SK-N-SH (cell line): Measurements from ENCODE around the gene TRMT10B. TPM values are rescaled to one million over a fixed set of nuclear protein-coding genes. Genes with fewer than 3 reads are reported as not detected.

Source experiments
- CTCF ChIA-PET: fragments of 300-600, 350-600 bp; formaldehyde crosslinking; extraction: SDS; loops from one replicate; lab custom pipeline; 2021; lab: Yijun Ruan, JAX
- POLR2A ChIA-PET: fragments of 350-600 bp; sonication (Branson Sonifier 250); formaldehyde crosslinking; extraction: SDS; loops from one replicate; lab custom pipeline; 2020; ENCODE audit warnings: antibody characterized with exemption, inconsistent platforms; lab: Yijun Ruan, JAX
- DNase-seq: peaks from one replicate; pipeline ENCODE4 v3.0.0; 2012
- H2AFZ ChIP-seq: fragments of 200-600 bp; sonication (generic); 2 replicates; pipeline ENCODE4 v1.8.1; 2016; ENCODE audit warnings: antibody characterized with exemption, mild to moderate bottlenecking, low read depth
- H3F3A ChIP-seq: fragments of 200-600 bp; sonication (generic); replicated peaks from 2 replicates; pipeline ENCODE3; 2016; ENCODE audit warnings: antibody characterized with exemption, mild to moderate bottlenecking; ENCODE audit not compliant: insufficient read depth
- H3K27ac ChIP-seq, 2 experiments: fragments of 200-500 bp in 1 of 2; fragments of 200-600 bp in 1 of 2; sonication (Bioruptor generic) in 1 of 2; sonication (generic), shearing (Covaris generic) in 1 of 2; 2 replicates each; pipeline versions ENCODE4 v1.5.1 to v1.6.1; 2014 to 2016; ENCODE audit warnings: low read depth in 2 of 2, inconsistent platforms in 1 of 2, low read length in 1 of 2, mild to moderate bottlenecking in 1 of 2, mixed read lengths in 1 of 2
- H3K27me3 ChIP-seq: fragments of 200-600 bp; sonication (generic), shearing (Covaris generic); 2 replicates; pipeline ENCODE4 v1.6.1; 2016; ENCODE audit warnings: mixed run types; ENCODE audit not compliant: insufficient read depth
- H3K36me3 ChIP-seq, 2 experiments: fragments of 200-500 bp in 1 of 2; fragments of 200-600 bp in 1 of 2; sonication (Bioruptor generic) in 1 of 2; sonication (generic) in 1 of 2; replicated peaks in 1 of 2; 2 replicates each; pipeline versions ENCODE3 to v1.5.1; 2014 to 2016; ENCODE audit warnings: low read length in 1 of 2, mild to moderate bottlenecking in 1 of 2; ENCODE audit not compliant: insufficient read depth in 2 of 2, control insufficient read depth in 1 of 2
- H3K4me1 ChIP-seq, 2 experiments: fragments of 200-500 bp in 1 of 2; fragments of 200-600 bp in 1 of 2; sonication (Bioruptor generic) in 1 of 2; sonication (generic), shearing (Covaris generic) in 1 of 2; 2 replicates each; pipeline versions ENCODE4 v1.5.1 to v1.6.1; 2014 to 2016; ENCODE audit warnings: low read depth in 1 of 2, low read length in 1 of 2, mixed run types in 1 of 2; ENCODE audit not compliant: insufficient read depth in 2 of 2, control insufficient read depth in 1 of 2
- H3K4me2 ChIP-seq: fragments of 200-600 bp; sonication (generic), shearing (Covaris generic); 2 replicates; pipeline ENCODE4 v1.6.1; 2017; ENCODE audit warnings: mixed run types
- H3K4me3 ChIP-seq, 2 experiments: fragments of 200-500 bp in 1 of 2; fragments of 200-600 bp in 1 of 2; sonication (Bioruptor generic) in 1 of 2; sonication (generic), shearing (Covaris generic) in 1 of 2; 2 replicates each; pipeline versions ENCODE4 v1.5.1 to v1.8.1; 2014 to 2016; ENCODE audit warnings: low read depth in 2 of 2, inconsistent platforms in 1 of 2, low read length in 1 of 2, mild to moderate bottlenecking in 1 of 2, mixed read lengths in 1 of 2, moderate library complexity in 1 of 2
- H3K79me2 ChIP-seq: fragments of 200-600 bp; sonication (generic); 2 replicates; pipeline ENCODE4 v1.8.1; 2017; ENCODE audit warnings: mild to moderate bottlenecking; ENCODE audit not compliant: insufficient read depth
- H3K9ac ChIP-seq: fragments of 200-600 bp; sonication (generic); 2 replicates; pipeline ENCODE4 v1.6.1; 2017; ENCODE audit warnings: mixed run types
- H3K9me2 ChIP-seq: fragments of 200-600 bp; sonication (generic); 2 replicates; pipeline ENCODE4 v1.6.1; 2017; ENCODE audit warnings: mixed run types
- H3K9me3 ChIP-seq: fragments of 200-600 bp; sonication (generic); 2 replicates; pipeline ENCODE4 v1.6.1; 2017; ENCODE audit warnings: mixed run types, mild to moderate bottlenecking, moderate library complexity
- H4K20me1 ChIP-seq: fragments of 200-600 bp; sonication (generic); 2 replicates; pipeline ENCODE4 v1.6.1; 2017; ENCODE audit warnings: mild to moderate bottlenecking, mixed run types; ENCODE audit not compliant: insufficient read depth
- CHD2 ChIP-seq: fragments of 150-350 bp; IDR thresholded peaks from 2 replicates; pipeline ENCODE4 v1.6.1; 2018; ENCODE audit warnings: low read length; ENCODE audit not compliant: partially characterized antibody
- ELF1 ChIP-seq: IDR thresholded peaks from 2 replicates; pipeline ENCODE4 v1.4.0; 2012
- EZH2phosphoT487 ChIP-seq: fragments of 200-600 bp; sonication (generic); IDR thresholded peaks from 2 replicates; pipeline ENCODE4 v1.6.1; 2017; ENCODE audit warnings: low read depth, mixed run types, mild to moderate bottlenecking, antibody characterized with exemption, moderate library complexity, borderline replicate concordance
- FOXJ3 ChIP-seq: sonication (generic); formaldehyde crosslinking; IDR thresholded peaks from 2 replicates; pipeline ENCODE4 v1.5.1; 2020; ENCODE audit warnings: mild to moderate bottlenecking, missing genetic modification reagents
- FOXM1 ChIP-seq: IDR thresholded peaks from 2 replicates; pipeline ENCODE4 v1.4.0; 2012; ENCODE audit warnings: low read depth, mild to moderate bottlenecking
- MXI1 ChIP-seq: IDR thresholded peaks from 2 replicates; pipeline ENCODE4 v1.6.1; 2012; ENCODE audit warnings: mild to moderate bottlenecking, low read depth, low read length, improper control_type of control experiment
- POLR2AphosphoS5 ChIP-seq: IDR thresholded peaks from 2 replicates; pipeline ENCODE4 v1.6.1; 2012; ENCODE audit warnings: low read depth, low read length
- RCOR1 ChIP-seq: fragments of 150-350 bp; IDR thresholded peaks from 2 replicates; pipeline ENCODE4 v1.6.1; 2017; ENCODE audit warnings: antibody characterized with exemption, low read length
- RFX5 ChIP-seq: IDR thresholded peaks from 2 replicates; pipeline ENCODE4 v1.6.1; 2012; ENCODE audit warnings: mild to moderate bottlenecking, improper control_type of control experiment, low read length
- RXRA ChIP-seq: IDR thresholded peaks from 2 replicates; pipeline ENCODE4 v1.4.0; 2012; ENCODE audit warnings: low read depth, mild to moderate bottlenecking, borderline replicate concordance
- SMC3 ChIP-seq: IDR thresholded peaks from 2 replicates; pipeline ENCODE4 v1.6.1; 2012; ENCODE audit warnings: low read depth, low read length, improper control_type of control experiment
- TAF1 ChIP-seq: IDR thresholded peaks from 2 replicates; pipeline ENCODE4 v1.6.1; 2012; ENCODE audit warnings: low read depth, mild to moderate bottlenecking, low read length, moderate library complexity, borderline replicate concordance
- TCF12 ChIP-seq: IDR thresholded peaks from 2 replicates; pipeline ENCODE4 v1.4.0; 2012
- TEAD4 ChIP-seq: IDR thresholded peaks from 2 replicates; pipeline ENCODE4 v1.4.0; 2012; ENCODE audit warnings: mild to moderate bottlenecking, borderline replicate concordance; ENCODE audit not compliant: insufficient read depth
- YY1 ChIP-seq: IDR thresholded peaks from 2 replicates; pipeline ENCODE4 v1.4.0; 2012; ENCODE audit warnings: low read depth, mild to moderate bottlenecking
- WGBS: methylation state at CpG from one replicate; pipeline ENCODE4 v1.1.6; 2017; ENCODE audit warnings: low lambda C conversion rate; 5-methylcytosine and 5-hydroxymethylcytosine counted together
- polyA plus RNA-seq, 3 experiments: library from polyadenylated mRNA; depleted of rRNA; stranded (reverse); fragments of >200 nt; gene quantifications; 2 replicates each; pipeline ENCODE4 v1.2.3, GENCODE V29; 2012
- TF ChIP-seq, protein P1 (sequence below): IDR thresholded peaks from 2 replicates; pipeline ENCODE4; 2012
- TF ChIP-seq, protein P2 (sequence below): fragments of 200-600 bp; sonication (generic); IDR thresholded peaks from 2 replicates; pipeline ENCODE4 v1.6.1; 2017; ENCODE audit warnings: antibody characterized with exemption, mild to moderate bottlenecking, moderate library complexity
- TF ChIP-seq, protein P3 (sequence below): IDR thresholded peaks from 2 replicates; pipeline ENCODE4 v1.4.0; 2012; ENCODE audit warnings: low read depth
- TF ChIP-seq, protein P4 (sequence below): fragments of 150-350 bp; IDR thresholded peaks from 2 replicates; pipeline ENCODE4 v1.6.1; 2017; ENCODE audit warnings: antibody characterized with exemption, low read length, low read depth, borderline replicate concordance
- TF ChIP-seq, protein P5 (sequence below): IDR thresholded peaks from 2 replicates; pipeline ENCODE4 v1.4.0; 2012; ENCODE audit warnings: low read depth, borderline replicate concordance

The TRMT10B gene
- polyA plus RNA-seq, 1 of the 3 experiments (the other 2 are of a cell fraction), result 7.3 TPM

DNA sequence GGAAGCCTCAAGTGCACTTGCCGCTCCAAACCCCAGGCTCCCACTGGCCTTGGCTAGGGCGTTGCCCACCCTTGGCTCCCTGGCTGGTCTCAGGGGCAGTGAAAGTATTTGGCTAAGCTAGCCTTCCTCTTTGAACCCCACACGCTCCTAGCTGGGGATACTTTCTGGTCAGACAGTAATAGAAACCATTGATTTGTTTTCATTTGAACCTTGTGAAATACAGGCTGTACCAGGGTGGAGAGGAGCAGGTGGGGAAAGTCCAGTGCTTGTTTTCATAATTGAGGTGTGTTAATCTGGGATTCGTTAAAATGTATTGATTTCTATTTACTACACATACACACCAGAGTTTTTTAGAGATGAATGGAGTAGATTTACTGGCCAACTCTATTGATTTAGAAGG lies 45.9 kb upstream of the TRMT10B start:
- no peaks in the 10 kb centered on the region for H3K36me3 ChIP-seq
- TF ChIP-seq EZH2phosphoT487 (no peak), RCOR1 (no peak), SMC3 (no peak), POLR2AphosphoS5 (no peak), CHD2 (no peak), YY1 (no peak), TAF1 (no peak), ELF1 (no peak), FOXJ3 (CRISPR knock-in tag) (no peak), TEAD4 (no peak), RFX5 (no peak), RXRA (no peak), TCF12 (no peak), MXI1 (no peak), FOXM1 (no peak)
- TF ChIP-seq, protein P1, sequence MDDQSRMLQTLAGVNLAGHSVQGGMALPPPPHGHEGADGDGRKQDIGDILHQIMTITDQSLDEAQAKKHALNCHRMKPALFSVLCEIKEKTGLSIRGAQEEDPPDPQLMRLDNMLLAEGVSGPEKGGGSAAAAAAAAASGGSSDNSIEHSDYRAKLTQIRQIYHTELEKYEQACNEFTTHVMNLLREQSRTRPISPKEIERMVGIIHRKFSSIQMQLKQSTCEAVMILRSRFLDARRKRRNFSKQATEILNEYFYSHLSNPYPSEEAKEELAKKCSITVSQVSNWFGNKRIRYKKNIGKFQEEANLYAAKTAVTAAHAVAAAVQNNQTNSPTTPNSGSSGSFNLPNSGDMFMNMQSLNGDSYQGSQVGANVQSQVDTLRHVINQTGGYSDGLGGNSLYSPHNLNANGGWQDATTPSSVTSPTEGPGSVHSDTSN, result no peak
- TF ChIP-seq, protein P2, sequence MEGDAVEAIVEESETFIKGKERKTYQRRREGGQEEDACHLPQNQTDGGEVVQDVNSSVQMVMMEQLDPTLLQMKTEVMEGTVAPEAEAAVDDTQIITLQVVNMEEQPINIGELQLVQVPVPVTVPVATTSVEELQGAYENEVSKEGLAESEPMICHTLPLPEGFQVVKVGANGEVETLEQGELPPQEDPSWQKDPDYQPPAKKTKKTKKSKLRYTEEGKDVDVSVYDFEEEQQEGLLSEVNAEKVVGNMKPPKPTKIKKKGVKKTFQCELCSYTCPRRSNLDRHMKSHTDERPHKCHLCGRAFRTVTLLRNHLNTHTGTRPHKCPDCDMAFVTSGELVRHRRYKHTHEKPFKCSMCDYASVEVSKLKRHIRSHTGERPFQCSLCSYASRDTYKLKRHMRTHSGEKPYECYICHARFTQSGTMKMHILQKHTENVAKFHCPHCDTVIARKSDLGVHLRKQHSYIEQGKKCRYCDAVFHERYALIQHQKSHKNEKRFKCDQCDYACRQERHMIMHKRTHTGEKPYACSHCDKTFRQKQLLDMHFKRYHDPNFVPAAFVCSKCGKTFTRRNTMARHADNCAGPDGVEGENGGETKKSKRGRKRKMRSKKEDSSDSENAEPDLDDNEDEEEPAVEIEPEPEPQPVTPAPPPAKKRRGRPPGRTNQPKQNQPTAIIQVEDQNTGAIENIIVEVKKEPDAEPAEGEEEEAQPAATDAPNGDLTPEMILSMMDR, result no peak
- TF ChIP-seq, protein P3, sequence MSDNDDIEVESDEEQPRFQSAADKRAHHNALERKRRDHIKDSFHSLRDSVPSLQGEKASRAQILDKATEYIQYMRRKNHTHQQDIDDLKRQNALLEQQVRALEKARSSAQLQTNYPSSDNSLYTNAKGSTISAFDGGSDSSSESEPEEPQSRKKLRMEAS, result no peak
- TF ChIP-seq, protein P4, sequence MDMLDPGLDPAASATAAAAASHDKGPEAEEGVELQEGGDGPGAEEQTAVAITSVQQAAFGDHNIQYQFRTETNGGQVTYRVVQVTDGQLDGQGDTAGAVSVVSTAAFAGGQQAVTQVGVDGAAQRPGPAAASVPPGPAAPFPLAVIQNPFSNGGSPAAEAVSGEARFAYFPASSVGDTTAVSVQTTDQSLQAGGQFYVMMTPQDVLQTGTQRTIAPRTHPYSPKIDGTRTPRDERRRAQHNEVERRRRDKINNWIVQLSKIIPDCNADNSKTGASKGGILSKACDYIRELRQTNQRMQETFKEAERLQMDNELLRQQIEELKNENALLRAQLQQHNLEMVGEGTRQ, result no peak
- TF ChIP-seq, protein P5, sequence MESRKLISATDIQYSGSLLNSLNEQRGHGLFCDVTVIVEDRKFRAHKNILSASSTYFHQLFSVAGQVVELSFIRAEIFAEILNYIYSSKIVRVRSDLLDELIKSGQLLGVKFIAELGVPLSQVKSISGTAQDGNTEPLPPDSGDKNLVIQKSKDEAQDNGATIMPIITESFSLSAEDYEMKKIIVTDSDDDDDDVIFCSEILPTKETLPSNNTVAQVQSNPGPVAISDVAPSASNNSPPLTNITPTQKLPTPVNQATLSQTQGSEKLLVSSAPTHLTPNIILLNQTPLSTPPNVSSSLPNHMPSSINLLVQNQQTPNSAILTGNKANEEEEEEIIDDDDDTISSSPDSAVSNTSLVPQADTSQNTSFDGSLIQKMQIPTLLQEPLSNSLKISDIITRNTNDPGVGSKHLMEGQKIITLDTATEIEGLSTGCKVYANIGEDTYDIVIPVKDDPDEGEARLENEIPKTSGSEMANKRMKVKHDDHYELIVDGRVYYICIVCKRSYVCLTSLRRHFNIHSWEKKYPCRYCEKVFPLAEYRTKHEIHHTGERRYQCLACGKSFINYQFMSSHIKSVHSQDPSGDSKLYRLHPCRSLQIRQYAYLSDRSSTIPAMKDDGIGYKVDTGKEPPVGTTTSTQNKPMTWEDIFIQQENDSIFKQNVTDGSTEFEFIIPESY, result no peak
- CTCF ChIA-PET, result no interaction called here
- no peak for DNase-seq
- WGBS, result 39% methylated on average over 4 of the region's 4 CpGs
- no peaks in the 10 kb centered on the region for H4K20me1 ChIP-seq
- H3K27me3 ChIP-seq, result no peaks in the 10 kb centered on the region; the same call in 1 of the 2 replicates
- H2AFZ ChIP-seq, result no peak overlapping the region
- no peak overlapping the region for H3K9ac ChIP-seq
- no peaks in the 10 kb centered on the region for H3K79me2 ChIP-seq
- H3K9me2 ChIP-seq, result no peaks in the 10 kb centered on the region
- no peak overlapping the region for H3K27ac ChIP-seq
- no peak overlapping the region for H3K4me3 ChIP-seq
- H3F3A ChIP-seq, result no peaks in the 10 kb centered on the region
- H3K4me1 ChIP-seq, result no peaks in the 10 kb centered on the region
- no peaks in the 10 kb centered on the region for H3K9me3 ChIP-seq
- no peak overlapping the region for H3K4me2 ChIP-seq
- POLR2A ChIA-PET, result no interaction called here
